ENCODE results near the gene MYO9A. TPM values are rescaled to one million over a fixed set of nuclear protein-coding genes. Genes with fewer than 3 reads are reported as not detected.

Gene MYO9A
- total and polyA plus RNA-seq, 5 experiments from 2014 or later: 11.7 to 45.2 (median 13.3) TPM

DNA sequence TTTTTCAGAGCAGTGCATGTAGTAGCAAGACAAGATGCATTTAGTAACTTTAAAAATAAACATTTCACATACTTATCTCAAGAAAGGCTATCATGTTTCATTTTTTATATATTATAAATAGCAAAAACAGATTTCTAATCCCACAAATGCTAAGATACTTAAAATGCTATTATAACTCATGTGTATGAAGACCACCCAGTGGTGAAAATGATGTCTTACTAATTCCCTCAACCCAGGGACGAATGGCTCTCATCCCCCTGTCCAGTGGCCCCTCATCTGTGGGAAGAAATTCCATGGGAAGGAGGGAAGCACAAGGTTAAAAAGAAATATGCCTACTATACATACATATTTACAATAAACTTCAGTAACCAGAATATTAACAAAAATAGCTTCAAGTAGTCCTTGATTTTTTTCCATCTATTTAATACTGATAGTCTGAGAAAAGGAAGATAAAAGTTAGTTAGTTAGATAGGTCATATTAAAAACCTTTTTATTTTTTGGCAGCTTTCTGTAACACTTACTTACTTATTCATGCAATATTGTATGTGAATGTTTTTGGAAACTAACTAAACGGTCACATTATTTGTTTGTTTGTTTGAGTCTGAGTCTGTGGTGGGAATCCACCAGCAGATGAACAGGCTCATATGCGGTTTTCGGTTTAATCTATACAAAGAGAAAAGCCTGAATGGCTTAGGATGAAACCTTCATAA is 292.8 kb downstream of the MYO9A start:
- no peak overlapping the region for H3K27ac Mint-ChIP-seq
- POLR2A ChIA-PET: no interaction called here

DNA sequence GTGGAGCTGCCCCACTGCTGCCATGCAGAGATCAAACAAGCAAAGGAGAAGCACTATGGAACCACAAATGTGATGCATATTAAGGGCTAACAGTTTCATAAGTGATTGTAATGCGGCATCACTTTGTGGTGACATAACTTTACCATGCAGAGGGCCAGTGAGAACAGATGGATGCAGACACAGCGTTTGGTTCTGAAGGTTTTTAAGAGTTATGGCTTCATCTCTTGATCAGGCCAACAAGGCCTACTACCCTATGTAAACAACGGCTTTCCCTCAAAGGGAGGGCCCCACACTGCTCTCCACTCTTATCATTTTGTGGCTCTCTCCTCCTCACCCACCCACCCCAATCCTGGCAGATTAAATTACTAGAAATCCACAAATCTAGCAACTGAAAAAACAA is 294.1 kb downstream of the MYO9A start:
- no peak overlapping the region for H3K4me3 Mint-ChIP-seq
- H3K27me3 Mint-ChIP-seq: no peaks in the 10 kb centered on the region
- no peak overlapping the region for H3K27ac Mint-ChIP-seq

More for the DNA sequence above, 292.8 kb downstream of the MYO9A start:
- Mint-ChIP-seq H3K36me3 (peaks cover 79 to 94% (median 83%) of the 10 kb centered on the region in 3 donors), H3K4me1 (peaks cover 0 to 2% (median 0%) of the 10 kb centered on the region in 4 donors), H3K9me3 (peaks cover 10 to 64% (median 26%) of the 10 kb centered on the region in 9 donors), H3K4me3 (no peak overlapping the region), H3K27me3 (no peaks in the 10 kb centered on the region)
- DNase-seq (no peak), ATAC-seq (no peak)

GRCh38 chr15:71822890-71823630 is 294.9 kb downstream of the MYO9A start:
- no peak overlapping the region for H3K27ac Mint-ChIP-seq
- no peaks in the 10 kb centered on the region for H3K27me3 Mint-ChIP-seq
- DNase-seq (no peak), ATAC-seq (no peak)
- H3K4me1 Mint-ChIP-seq: no peaks in the 10 kb centered on the region
- peaks cover 15 to 85% (median 29%) of the 10 kb centered on the region in 9 donors for H3K9me3 Mint-ChIP-seq
- peaks cover 61 to 76% (median 75%) of the 10 kb centered on the region in 3 donors for H3K36me3 Mint-ChIP-seq
- no peak overlapping the region for H3K4me3 Mint-ChIP-seq
- POLR2A ChIA-PET: interaction anchor here (0.7 kb wide), 1 partner anchor 39 kb away, joined by 4 read pairs; no protein-coding TSS in a partner anchor

More for the DNA sequence above, 294.1 kb downstream of the MYO9A start:
- Mint-ChIP-seq H3K4me1 (no peaks in the 10 kb centered on the region), H3K9me3 (peaks cover 10 to 78% (median 29%) of the 10 kb centered on the region in 9 donors), H3K36me3 (peaks cover 69 to 82% (median 77%) of the 10 kb centered on the region in 3 donors)
- ATAC-seq: no peak
- no peak for DNase-seq
- POLR2A ChIA-PET: no interaction called here

DNA sequence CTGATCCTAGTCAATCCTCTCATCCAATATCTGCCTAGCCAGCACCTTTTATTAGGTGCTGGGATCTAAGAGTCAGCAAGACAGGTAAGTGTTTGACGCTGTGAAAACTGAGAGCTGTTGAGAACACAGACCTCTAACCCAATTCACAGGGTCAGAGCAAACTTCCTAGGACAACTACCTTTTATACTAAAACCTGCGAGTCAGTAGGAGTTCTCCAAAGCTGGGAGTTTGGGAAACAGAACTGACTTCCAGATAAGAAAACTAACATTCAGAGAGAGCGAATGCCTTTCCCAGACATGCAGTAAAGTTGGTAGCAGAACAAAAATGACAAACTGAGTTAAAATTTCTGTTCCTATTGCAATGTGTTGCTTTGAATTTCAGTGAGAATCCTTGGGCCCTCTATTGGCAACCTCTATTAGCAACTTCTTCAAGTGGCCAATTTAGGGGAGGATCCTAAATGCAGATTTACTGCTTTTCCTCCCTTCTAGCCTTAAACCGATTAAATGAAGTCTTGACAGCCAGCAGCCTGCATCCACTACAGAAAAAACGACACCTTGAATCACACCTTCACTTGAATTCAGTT is 296.3 kb downstream of the MYO9A start:
- Mint-ChIP-seq H3K9me3 (peaks cover 17 to 90% (median 32%) of the 10 kb centered on the region in 9 donors), H3K4me3 (no peak overlapping the region), H3K27me3 (no peaks in the 10 kb centered on the region), H3K27ac (no peak overlapping the region), H3K36me3 (peaks cover 47 to 63% (median 62%) of the 10 kb centered on the region in 3 donors), H3K4me1 (no peaks in the 10 kb centered on the region)
- POLR2A ChIA-PET: no interaction called here
- DNase-seq (no peak), ATAC-seq (no peak)

GRCh38 chr15:71820127-71820526 is 297.8 kb downstream of the MYO9A start:
- H3K27ac Mint-ChIP-seq: no peak overlapping the region
- POLR2A ChIA-PET: no interaction called here
- no peaks in the 10 kb centered on the region for H3K27me3 Mint-ChIP-seq
- H3K9me3 Mint-ChIP-seq: peaks cover 16 to 78% (median 29%) of the 10 kb centered on the region in 9 donors
- H3K4me3 Mint-ChIP-seq: no peak overlapping the region
- no peaks in the 10 kb centered on the region for H3K4me1 Mint-ChIP-seq
- ATAC-seq: no peak
- no peak for DNase-seq
- H3K36me3 Mint-ChIP-seq: peaks cover 32 to 49% (median 47%) of the 10 kb centered on the region in 3 donors

DNA sequence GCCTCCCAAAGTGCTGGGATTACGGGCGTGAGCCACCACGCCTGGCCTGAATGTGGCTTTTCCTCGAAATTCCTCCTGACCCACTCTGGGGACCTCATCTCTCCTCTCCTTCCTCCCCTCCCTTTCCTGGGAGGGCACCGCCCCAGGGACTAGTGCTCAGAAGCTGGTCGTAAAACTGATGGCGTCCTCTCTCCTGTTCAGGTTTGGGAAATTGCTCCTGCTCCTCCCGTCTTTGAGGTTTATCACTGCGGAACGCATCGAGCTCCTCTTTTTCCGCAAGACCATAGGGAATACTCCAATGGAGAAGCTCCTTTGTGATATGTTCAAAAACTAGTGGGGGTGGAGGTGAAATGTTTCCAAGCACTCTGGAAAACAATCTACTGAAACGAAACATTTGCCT is 300.6 kb downstream of the MYO9A start:
- ATAC-seq: no peak
- no peak overlapping the region for H3K27ac Mint-ChIP-seq
- H3K9me3 Mint-ChIP-seq: peaks cover 4 to 51% (median 18%) of the 10 kb centered on the region in 9 donors
- H3K27me3 Mint-ChIP-seq: no peaks in the 10 kb centered on the region
- POLR2A ChIA-PET: no interaction called here
- H3K4me3 Mint-ChIP-seq: no peak overlapping the region
- peaks cover 0 to 1% (median 0%) of the 10 kb centered on the region in 4 donors for H3K4me1 Mint-ChIP-seq
- H3K36me3 Mint-ChIP-seq: peaks cover 7 to 29% (median 22%) of the 10 kb centered on the region in 3 donors
- no peak for DNase-seq

DNA sequence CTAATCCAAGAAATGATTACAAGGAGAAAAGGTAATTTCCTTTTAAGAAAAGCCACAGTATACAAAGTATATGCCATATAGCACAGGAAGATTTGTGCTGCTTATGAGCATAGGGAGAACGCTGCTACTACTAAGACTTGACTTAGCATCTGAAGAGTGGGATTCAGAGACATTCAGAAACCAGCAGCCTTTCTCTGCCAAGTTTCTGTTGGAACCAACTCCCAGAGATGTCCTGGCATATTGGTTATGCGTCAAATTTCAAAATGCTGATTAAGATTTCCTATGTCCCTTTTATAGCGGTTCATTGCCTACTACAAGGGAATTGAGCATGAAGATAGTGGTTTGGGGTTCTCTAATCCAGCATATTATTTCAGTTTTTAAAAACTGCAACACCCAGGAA is 302.6 kb downstream of the MYO9A start:
- peaks cover 4 to 32% (median 15%) of the 10 kb centered on the region in 9 donors for H3K9me3 Mint-ChIP-seq
- no peaks in the 10 kb centered on the region for H3K27me3 Mint-ChIP-seq
- POLR2A ChIA-PET: no interaction called here
- peaks cover 0 to 1% (median 0%) of the 10 kb centered on the region in 4 donors for H3K4me1 Mint-ChIP-seq
- H3K4me3 Mint-ChIP-seq: no peak overlapping the region
- peaks cover 0 to 18% (median 5%) of the 10 kb centered on the region in 3 donors for H3K36me3 Mint-ChIP-seq
- DNase-seq (no peak), ATAC-seq (no peak)
- no peak overlapping the region for H3K27ac Mint-ChIP-seq

DNA sequence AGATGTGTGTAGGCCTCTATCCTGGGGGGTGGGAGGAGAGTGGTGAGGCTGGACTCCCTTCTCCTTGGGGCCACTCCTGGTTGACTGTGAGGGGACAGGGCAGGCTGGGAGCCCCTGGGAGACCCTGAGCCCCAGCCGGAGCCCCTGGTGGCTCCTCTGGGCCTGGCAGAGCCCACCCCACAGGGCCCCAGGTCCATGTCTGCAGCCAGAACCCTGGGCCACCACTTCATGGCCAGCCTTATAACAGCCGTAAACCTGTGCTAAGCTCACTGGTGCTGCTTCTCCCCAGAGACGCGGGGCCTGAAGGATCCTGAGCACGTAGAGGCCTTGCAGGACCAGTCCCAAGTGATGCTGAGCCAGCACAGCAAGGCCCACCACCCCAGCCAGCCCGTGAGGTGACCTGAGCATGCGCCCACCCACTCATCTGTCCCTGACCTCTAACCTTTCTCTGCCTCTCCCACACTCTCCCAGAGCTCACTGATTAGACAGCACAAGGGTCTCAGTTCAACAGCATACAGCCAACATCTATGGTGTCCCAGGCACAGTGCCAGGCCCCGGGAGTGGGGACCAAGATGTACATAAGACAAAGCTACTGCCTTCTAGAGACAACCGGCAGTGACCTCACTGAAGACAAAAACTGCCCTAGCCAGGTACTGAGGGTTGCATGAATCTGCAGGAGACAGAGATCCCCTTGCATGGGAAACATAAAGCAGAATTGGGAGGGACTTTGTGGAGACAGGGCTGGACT is 304.1 kb downstream of the MYO9A start:
- H3K27me3 Mint-ChIP-seq: no peaks in the 10 kb centered on the region
- DNase-seq (no peak), ATAC-seq (no peak)
- peaks cover 0 to 7% (median 2%) of the 10 kb centered on the region in 3 donors for H3K36me3 Mint-ChIP-seq
- peaks cover 0 to 1% (median 0%) of the 10 kb centered on the region in 4 donors for H3K4me1 Mint-ChIP-seq
- POLR2A ChIA-PET: no interaction called here
- H3K9me3 Mint-ChIP-seq: peaks cover 3 to 18% (median 11%) of the 10 kb centered on the region in 9 donors
- H3K4me3 Mint-ChIP-seq: no peak overlapping the region
- H3K27ac Mint-ChIP-seq: no peak overlapping the region

DNA sequence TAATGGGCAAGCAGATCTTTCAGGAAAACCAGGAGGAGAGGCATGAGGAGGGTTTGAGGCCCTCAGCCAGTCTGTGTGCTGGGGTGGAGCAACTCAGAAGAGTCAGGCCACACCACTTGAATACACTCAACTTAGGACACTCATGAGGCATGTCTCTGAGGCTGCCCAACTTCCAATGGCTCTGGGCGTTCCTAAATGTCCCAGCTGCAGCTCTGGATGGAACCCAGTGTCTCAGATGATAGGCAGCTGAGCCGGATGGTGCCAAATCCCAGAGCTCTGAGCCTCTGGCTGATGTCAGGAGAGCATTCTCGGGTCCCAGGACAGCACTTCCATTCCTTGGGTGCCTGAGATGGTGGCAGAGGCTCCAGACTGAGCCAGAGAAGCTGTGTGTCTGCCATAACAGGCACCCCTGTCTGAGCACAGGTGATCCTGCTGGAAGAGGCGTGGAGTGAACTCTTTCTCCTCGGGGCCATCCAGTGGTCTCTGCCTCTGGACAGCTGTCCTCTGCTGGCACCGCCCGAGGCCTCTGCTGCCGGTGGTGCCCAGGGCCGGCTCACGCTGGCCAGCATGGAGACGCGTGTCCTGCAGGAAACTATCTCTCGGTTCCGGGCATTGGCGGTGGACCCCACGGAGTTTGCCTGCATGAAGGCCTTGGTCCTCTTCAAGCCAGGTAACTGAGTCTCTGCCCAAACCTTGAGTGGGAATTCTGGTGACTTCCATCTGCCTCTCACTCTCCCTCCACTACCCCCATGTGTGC is 304.8 kb downstream of the MYO9A start:
- H3K4me3 Mint-ChIP-seq: no peak overlapping the region
- H3K27ac Mint-ChIP-seq: no peak overlapping the region
- peaks cover 0 to 1% (median 0%) of the 10 kb centered on the region in 4 donors for H3K4me1 Mint-ChIP-seq
- ATAC-seq (no peak), DNase-seq (no peak)
- H3K36me3 Mint-ChIP-seq: peaks cover 0 to 2% (median 1%) of the 10 kb centered on the region in 3 donors
- H3K27me3 Mint-ChIP-seq: peaks cover 0 to 4% (median 0%) of the 10 kb centered on the region in 5 donors
- POLR2A ChIA-PET: no interaction called here
- peaks cover 2 to 11% (median 8%) of the 10 kb centered on the region in 9 donors for H3K9me3 Mint-ChIP-seq

GRCh38 chr15:71811752-71812735 is 305.9 kb downstream of the MYO9A start:
- Mint-ChIP-seq H3K4me3 (no peak overlapping the region), H3K27ac (no peak overlapping the region), H3K27me3 (peaks cover 0 to 5% (median 0%) of the 10 kb centered on the region in 5 donors), H3K36me3 (no peaks in the 10 kb centered on the region), H3K9me3 (peaks cover 0 to 3% (median 0%) of the 10 kb centered on the region in 9 donors), H3K4me1 (peaks cover 0 to 1% (median 0%) of the 10 kb centered on the region in 4 donors)
- POLR2A ChIA-PET: no interaction called here
- no peak for ATAC-seq
- DNase-seq: no peak
